ENCODE results near the gene SLC39A3. TPM values are rescaled to one million over a fixed set of nuclear protein-coding genes. Genes with fewer than 3 reads are reported as not detected.
A peak's percentile ranks its signal among the peaks of the same experiment; 100 is the strongest.

SLC39A3 gene
- total RNA-seq, 1 donor from 2014 or later = 24.5 TPM

GRCh38 chr19:2755811-2756210, 16.0 kb upstream of the SLC39A3 start:
- DNase-seq (ENCODE audit: missing footprints) = no peak
- intact Hi-C loops (cut with DNase I) = no loop called here
- ATAC-seq = no peak

- ATAC-seq (no peak), DNase-seq (ENCODE audit: missing footprints) (no peak)
- intact Hi-C loops (cut with DNase I) = no loop called here
These were observed 15.6 kb upstream of the SLC39A3 start for GRCh38 chr19:2755448-2755705.

- DNase-seq (ENCODE audit: missing footprints) = no peak
- intact Hi-C loops (cut with DNase I) = no loop called here
- ATAC-seq = no peak
These were observed 15.0 kb upstream of the SLC39A3 start for GRCh38 chr19:2754659-2755447.

- DNase-seq (ENCODE audit: missing footprints) = no peak
- intact Hi-C loops (cut with DNase I) = no loop called here
These were observed 11.6 kb upstream of the SLC39A3 start for GRCh38 chr19:2751438-2751830.

GRCh38 chr19:2750808-2751437, 11.1 kb upstream of the SLC39A3 start:
- no peak for ATAC-seq
- DNase-seq (ENCODE audit: missing footprints) = no peak
- intact Hi-C loops (cut with DNase I) = no loop called here

More at GRCh38 chr19:2751438-2751830, 11.6 kb upstream of the SLC39A3 start:
- no peak for ATAC-seq

- DNase-seq (ENCODE audit: missing footprints) = no peak
- intact Hi-C loops (cut with DNase I) = loop anchor here (5.0 kb wide), 1 partner anchor 125 kb away; no protein-coding TSS in a partner anchor
- no peak for ATAC-seq
These were observed 7.5 kb upstream of the SLC39A3 start for GRCh38 chr19:2747349-2747748.

- intact Hi-C loops (cut with DNase I) = no loop called here
- ATAC-seq (no peak), DNase-seq (ENCODE audit: missing footprints) (no peak)
These were observed 4.3 kb upstream of the SLC39A3 start for GRCh38 chr19:2744113-2744512.

GRCh38 chr19:2743099-2743498, 3.3 kb upstream of the SLC39A3 start:
- no peak for ATAC-seq
- no peak for DNase-seq (ENCODE audit: missing footprints)

GRCh38 chr19:2740314-2740656, 468 bp upstream of the SLC39A3 start:
- intact Hi-C loops (cut with DNase I) = loop anchor here (1.0 kb wide), 1 partner anchor 77 kb away; no protein-coding TSS in a partner anchor
- DNase-seq (ENCODE audit: missing footprints) (no peak), ATAC-seq (no peak)

More at GRCh38 chr19:2743099-2743498, 3.3 kb upstream of the SLC39A3 start:
- intact Hi-C loops (cut with DNase I) = no loop called here

GRCh38 chr19:2736550-2737190, 3.1 kb downstream of the SLC39A3 start:
- ATAC-seq (no peak), DNase-seq (ENCODE audit: missing footprints) (no peak)
- intact Hi-C loops (cut with DNase I) = no loop called here

- DNase-seq (ENCODE audit: missing footprints) = no peak
- intact Hi-C loops (cut with DNase I) = no loop called here
- ATAC-seq = no peak
These were observed 4.4 kb downstream of the SLC39A3 start for GRCh38 chr19:2735374-2735773.

- intact Hi-C loops (cut with DNase I) = no loop called here
- no peak for ATAC-seq
- no peak for DNase-seq (ENCODE audit: missing footprints)
These were observed 5.1 kb downstream of the SLC39A3 start for GRCh38 chr19:2734589-2735288.

GRCh38 chr19:2733930-2734588, 5.8 kb downstream of the SLC39A3 start:
- ATAC-seq (no peak), DNase-seq (ENCODE audit: missing footprints) (no peak)
- intact Hi-C loops (cut with DNase I) = no loop called here

GRCh38 chr19:2732883-2733282, 6.9 kb downstream of the SLC39A3 start:
- intact Hi-C loops (cut with DNase I) = no loop called here
- no peak for DNase-seq (ENCODE audit: missing footprints)
- ATAC-seq = no peak

GRCh38 chr19:2732157-2732725, 7.6 kb downstream of the SLC39A3 start:
- no peak for DNase-seq (ENCODE audit: missing footprints)
- no peak for ATAC-seq
- intact Hi-C loops (cut with DNase I) = no loop called here

- intact Hi-C loops (cut with DNase I) = no loop called here
- DNase-seq (ENCODE audit: missing footprints) = no peak
- peak; percentile 7 for ATAC-seq
These were observed 8.4 kb downstream of the SLC39A3 start for GRCh38 chr19:2731181-2731995.

- no peak for DNase-seq (ENCODE audit: missing footprints)
- intact Hi-C loops (cut with DNase I) = no loop called here
- no peak for ATAC-seq
These were observed 9.6 kb downstream of the SLC39A3 start for GRCh38 chr19:2729943-2730818.
